AG20443 (cell line): ENCODE measurements around the gene IFNL1.
A peak's percentile ranks its signal among the peaks of the same experiment; 100 is the strongest.
"Not testable (repeated sequence)": the region's sequence is repeated elsewhere in the genome, so short reads cannot be mapped to it uniquely, and the experiment has no call there.

ENCODE experiments used
- DNase-seq: peaks from one replicate; pipeline ENCODE4 v3.0.0; 2012; ENCODE audit warnings: low spot score, mixed read lengths

IFNL1 gene

GRCh38 chr19:39270036-39270871 lies 26.0 kb upstream of the IFNL1 start:
- no peak for DNase-seq

GRCh38 chr19:39273859-39274258 lies 22.3 kb upstream of the IFNL1 start:
- not testable (repeated sequence) for DNase-seq

- DNase-seq = no peak
These were observed 20.6 kb upstream of the IFNL1 start for GRCh38 chr19:39275578-39275977.

GRCh38 chr19:39276740-39277139 lies 19.5 kb upstream of the IFNL1 start:
- DNase-seq = no peak

GRCh38 chr19:39277598-39277997 lies 18.6 kb upstream of the IFNL1 start:
- DNase-seq = no peak

GRCh38 chr19:39282021-39282420 lies 14.2 kb upstream of the IFNL1 start:
- DNase-seq = no peak

- DNase-seq = no peak
These were observed 12.2 kb upstream of the IFNL1 start for GRCh38 chr19:39284032-39284431.

- DNase-seq = no peak
These were observed 2.8 kb upstream of the IFNL1 start for GRCh38 chr19:39293394-39293793.

- no peak for DNase-seq
These were observed 699 bp downstream of the IFNL1 start for GRCh38 chr19:39296906-39297305.

GRCh38 chr19:39297931-39298634 lies 1.9 kb downstream of the IFNL1 start:
- no peak for DNase-seq

GRCh38 chr19:39299404-39299803 lies 3.2 kb downstream of the IFNL1 start:
- no peak for DNase-seq

GRCh38 chr19:39299832-39300231 lies 3.6 kb downstream of the IFNL1 start:
- no peak for DNase-seq

- DNase-seq = no peak
These were observed 4.8 kb downstream of the IFNL1 start for GRCh38 chr19:39301021-39301420.

- no peak for DNase-seq
These were observed 5.4 kb downstream of the IFNL1 start for GRCh38 chr19:39301562-39301961.

- no peak for DNase-seq
These were observed 7.4 kb downstream of the IFNL1 start for GRCh38 chr19:39303373-39304184.

GRCh38 chr19:39304185-39304513 lies 7.9 kb downstream of the IFNL1 start:
- no peak for DNase-seq

GRCh38 chr19:39304701-39305571 lies 8.7 kb downstream of the IFNL1 start:
- DNase-seq = peak; percentile 7

GRCh38 chr19:39306075-39306474 lies 9.9 kb downstream of the IFNL1 start:
- no peak for DNase-seq

GRCh38 chr19:39307046-39307821 lies 11.0 kb downstream of the IFNL1 start:
- peak; percentile 76 for DNase-seq

- peak; percentile 13 for DNase-seq
These were observed 11.8 kb downstream of the IFNL1 start for GRCh38 chr19:39307822-39308530.
